ENCODE measurements around the gene ACTR1B. TPM values are rescaled to one million over a fixed set of nuclear protein-coding genes. Genes with fewer than 3 reads are reported as not detected.
"Not testable (repeated sequence)": the region's sequence is repeated elsewhere in the genome, so short reads cannot be mapped to it uniquely, and the experiment has no call there.

The ACTR1B gene
- polyA plus RNA-seq (2013, experiment 1 of 2; ENCODE audit: insufficient read length) = 39.7 TPM
- polyA plus RNA-seq (2013, experiment 2 of 2; ENCODE audit: insufficient read length) = 34.7 TPM

DNA sequence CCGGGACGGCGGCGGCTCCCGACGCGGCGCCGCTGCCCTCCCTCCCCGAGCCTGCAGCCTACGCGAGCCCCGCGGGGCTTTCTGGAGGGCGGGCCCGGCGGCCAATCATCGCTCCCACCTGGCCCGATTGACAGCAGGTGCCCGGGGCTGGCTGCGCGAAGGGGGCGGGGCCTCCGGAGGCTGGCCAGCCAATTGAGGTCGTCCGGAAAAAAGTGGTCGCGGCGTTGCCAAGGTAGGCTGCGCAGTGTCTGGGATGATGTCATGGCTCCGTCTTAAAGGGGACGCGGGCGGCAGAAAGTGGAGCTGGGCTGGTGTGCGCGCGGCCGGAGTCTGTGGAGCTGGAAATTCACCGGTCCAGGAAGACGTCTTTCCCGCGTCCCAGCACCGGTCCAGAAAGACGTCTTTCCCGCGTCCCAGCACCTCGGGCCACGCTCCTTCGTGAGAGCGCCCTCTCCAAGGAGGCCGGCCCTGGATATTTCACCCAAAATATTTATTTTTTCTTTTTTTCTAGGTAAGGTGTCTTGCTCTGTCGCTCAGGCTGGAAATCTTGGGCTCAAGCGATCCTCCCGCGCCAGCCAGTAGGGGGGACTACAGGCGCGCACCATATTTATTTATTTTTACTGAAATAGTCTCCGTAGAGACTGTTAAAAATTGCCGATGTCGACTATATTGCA, at the start of gene ACTR1B:
ACTR1B (minus strand) TSS at position 83 of the 674 bp plus-strand sequence. CDS start 154 bp downstream, outside the sequence.
- peak; percentile 97 for DNase-seq

GRCh38 chr2:97712693-97713295, 49.0 kb upstream of the ACTR1B start:
- no peak for DNase-seq

DNA sequence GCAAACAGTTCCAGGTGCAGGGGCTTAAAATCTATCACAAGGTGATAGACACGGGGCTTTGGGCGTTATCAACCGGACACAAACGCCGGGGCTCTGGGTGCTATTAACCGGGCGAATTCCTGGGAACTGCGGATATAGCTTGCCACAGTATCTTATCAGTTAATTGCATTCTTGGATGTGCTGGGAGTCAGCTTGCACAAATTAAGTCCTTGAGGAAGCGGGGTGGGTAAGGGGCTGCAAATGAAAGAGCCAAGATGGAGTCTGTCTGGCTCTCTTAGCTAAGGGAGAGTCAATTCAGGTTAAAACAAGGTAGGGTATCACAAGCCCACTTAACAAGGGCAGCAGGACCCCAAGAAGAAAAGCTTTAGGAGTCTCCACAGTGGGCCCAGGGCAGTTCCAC, 48.3 kb upstream of the ACTR1B start:
- not testable (repeated sequence) for DNase-seq

DNA sequence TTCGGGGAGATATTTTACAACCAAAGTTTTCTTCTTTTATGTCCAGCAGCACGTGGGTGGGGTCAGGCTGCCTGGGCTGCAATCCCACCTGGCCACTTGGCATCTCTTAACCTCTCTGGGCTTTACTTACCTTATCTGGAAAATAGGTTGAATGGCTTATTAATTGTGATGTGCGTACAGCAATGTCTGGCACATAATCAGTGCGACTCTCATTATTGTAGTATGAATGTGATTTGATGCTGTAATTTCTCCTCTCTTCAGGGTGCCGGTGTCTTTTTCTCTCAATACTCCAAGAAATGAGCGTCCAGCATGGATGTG, 47.5 kb upstream of the ACTR1B start:
- no peak for DNase-seq

DNA sequence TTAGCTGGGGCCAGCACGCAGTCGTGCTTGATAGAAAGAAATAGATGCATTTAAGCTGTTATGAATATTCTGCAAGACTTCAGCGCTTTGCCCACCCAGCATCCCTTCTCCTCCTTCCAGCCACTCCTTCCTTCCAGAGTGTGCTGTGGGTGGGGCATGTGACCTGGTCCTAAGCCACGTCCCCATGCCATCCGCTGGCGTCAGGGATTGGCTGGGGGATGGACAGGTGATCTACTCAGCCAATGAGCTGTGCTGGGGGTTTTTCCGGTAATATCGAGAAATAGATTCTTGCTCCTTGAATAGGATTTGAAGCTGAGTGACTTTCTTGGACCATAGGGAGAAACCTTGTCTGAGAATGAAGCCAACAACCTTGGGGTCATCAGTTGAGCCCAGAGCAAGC, 44.8 kb upstream of the ACTR1B start:
- no peak for DNase-seq

- DNase-seq = no peak
Observed at GRCh38 chr2:97708048-97708380, 44.2 kb upstream of the ACTR1B start.

DNA sequence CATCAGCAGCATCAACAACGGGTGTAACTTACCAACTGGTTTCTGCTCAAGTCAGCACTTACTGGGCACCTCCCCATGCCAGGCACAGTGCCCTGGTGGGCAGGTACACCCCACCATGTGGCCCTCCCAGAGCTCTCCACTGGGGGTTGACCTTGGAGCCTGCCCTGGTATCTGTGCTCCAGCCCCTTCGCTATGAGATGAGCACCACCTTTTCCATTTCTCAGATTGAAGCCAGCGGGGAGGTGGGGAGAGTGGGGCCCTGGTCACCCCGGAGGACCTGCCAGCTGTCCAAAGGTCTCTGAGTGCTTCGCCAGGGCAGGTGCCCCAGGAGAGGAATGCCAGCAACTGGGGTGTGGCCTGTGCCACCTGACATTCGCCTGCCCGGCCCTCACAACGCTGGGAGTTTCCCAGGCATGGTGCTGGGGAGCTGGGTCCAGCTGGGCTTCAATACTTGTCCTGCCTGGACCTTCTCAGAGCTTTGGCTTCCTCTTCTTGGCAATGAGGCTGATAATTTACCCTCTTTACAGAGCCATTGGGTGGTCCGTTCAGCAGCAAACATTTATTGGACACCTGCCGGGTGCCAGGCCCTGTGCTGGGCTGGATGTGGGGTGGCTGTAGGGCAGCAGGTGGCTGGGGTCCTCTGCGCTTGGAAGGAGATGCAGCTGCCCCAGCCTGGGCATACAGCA, 43.7 kb upstream of the ACTR1B start:
- no peak for DNase-seq

DNA sequence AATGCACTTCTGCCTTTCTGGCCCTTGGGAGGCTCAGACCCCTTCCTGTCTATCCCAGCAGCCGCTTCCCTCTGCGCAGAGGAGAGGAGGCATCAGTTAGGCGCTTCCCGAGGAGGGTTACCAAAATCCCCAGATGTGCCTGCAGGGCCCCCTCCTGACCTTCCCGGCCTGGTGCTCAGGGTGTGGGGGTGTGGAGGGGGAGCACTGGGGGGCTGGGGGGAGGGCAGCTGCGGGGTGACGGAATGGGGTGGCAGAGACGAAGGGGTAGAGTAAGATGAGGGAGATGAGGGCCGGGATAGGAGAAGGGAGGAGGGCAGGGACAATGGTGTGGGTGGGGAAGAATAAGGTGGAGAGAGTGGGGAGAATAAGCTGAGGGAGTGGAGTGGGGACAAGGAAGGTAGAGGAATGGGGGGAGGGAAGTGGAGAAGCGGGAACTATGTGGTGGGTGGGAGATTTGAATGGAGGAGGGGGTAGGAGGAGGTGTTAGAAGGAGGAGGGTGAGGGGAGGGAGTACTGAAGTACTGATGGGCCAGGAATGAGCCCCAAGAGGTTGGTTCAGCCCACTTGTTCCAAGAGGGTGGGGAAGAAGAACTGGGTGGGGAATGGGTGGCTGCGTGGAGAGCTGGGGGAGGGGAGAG, 43.0 kb upstream of the ACTR1B start:
- DNase-seq = no peak

DNA sequence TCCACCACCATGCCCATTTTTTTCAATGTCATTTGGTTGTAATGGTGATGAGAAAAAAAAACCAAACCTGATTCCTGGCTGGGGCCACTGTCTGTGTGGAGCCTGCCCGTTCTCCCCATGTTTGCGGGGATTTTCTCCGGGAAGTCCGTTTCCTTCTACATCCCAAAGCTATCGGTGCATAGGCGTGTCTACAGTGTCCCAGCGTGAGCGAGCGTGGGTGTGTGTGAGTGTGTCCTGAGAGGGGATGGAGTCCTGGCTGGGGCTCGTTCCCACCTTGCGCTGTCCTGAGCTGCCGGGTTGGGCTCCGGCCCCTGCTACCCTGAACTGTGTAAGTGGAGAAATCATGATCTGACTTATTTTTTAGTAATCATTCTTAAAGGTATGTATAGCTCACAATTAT, 42.3 kb upstream of the ACTR1B start:
- no peak for DNase-seq

GRCh38 chr2:97704989-97705388, 41.1 kb upstream of the ACTR1B start:
- no peak for DNase-seq

- DNase-seq = no peak
Observed at GRCh38 chr2:97703741-97704140, 39.9 kb upstream of the ACTR1B start.

GRCh38 chr2:97702731-97703470, 39.1 kb upstream of the ACTR1B start:
- no peak for DNase-seq

- peak; percentile 38 for DNase-seq
Observed at GRCh38 chr2:97701851-97702465, 38.1 kb upstream of the ACTR1B start.

DNA sequence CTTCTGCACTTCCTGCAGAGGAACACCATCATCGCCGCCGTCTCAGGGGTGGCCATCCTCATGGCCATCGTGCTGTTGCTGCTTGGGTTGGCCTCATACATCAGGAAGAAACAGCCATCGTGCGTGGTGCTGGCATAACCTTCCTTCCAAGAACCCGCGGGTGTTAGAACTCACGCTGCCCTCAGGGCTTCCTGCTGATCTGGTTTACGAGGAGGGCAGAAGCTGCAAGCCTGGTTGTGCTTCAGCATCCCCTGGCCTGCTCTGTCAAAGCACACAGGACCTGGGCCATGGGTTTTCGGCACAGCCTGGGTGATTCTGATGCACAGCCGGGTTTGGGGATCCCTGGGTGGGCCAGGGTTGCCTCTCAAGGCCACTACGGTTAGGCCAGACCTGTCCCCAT, 37.3 kb upstream of the ACTR1B start:
- DNase-seq = no peak

GRCh38 chr2:97699765-97700444, 36.1 kb upstream of the ACTR1B start:
- DNase-seq = peak; percentile 51

DNA sequence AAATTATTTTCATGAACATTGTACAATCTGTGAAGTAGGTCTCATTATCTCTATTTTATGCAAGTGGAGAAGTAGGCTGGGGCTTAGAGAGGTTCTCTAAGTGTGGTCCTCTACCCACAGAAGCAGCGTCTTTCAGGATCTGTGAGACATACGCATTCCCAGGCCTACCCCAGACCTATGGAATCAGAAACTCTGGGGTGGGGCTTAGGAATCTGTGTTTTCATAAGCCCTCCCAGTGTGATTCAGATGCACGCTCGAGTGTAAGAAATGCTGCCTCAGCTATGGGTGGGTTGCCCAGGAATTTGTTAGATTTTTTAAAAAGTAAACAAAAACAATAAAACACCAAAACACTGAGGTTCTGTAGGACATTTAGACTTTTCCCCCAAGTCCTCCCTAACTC, 34.7 kb upstream of the ACTR1B start:
- peak; percentile 6 for DNase-seq

- DNase-seq = peak; percentile 70
Observed at GRCh38 chr2:97697252-97698235, 33.7 kb upstream of the ACTR1B start.

GRCh38 chr2:97695744-97696143, 31.9 kb upstream of the ACTR1B start:
- no peak for DNase-seq

- DNase-seq = peak; percentile 37
Observed at GRCh38 chr2:97693476-97693875, 29.6 kb upstream of the ACTR1B start.

DNA sequence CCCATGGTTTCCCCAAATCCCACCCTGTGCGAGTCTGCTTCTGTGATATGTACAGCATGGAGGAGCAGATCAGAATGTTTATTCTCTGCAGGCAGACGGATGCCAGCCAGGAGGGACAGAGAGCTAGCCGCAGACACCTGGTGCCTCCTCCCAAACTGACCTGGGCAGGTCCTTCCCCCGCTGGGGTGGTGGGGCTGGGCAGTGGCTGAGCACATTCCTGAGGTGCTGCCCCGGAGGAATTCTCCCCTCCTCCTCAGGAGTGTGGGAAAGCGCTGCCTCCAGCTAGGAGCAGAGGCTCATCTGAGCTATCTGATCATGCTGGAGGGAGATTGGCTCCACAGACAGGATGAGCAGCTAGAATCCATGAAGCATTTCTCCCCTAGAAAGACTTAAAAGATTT, 27.3 kb upstream of the ACTR1B start:
- no peak for DNase-seq

Measured in fibroblast of skin of back (primary cell).